ENCODE results near the gene REEP3. TPM values are rescaled to one million over a fixed set of nuclear protein-coding genes. Genes with fewer than 3 reads are reported as not detected.
"Not testable (repeated sequence)": the region's sequence is repeated elsewhere in the genome, so short reads cannot be mapped to it uniquely, and the experiment has no call there.

The REEP3 gene, protein sequence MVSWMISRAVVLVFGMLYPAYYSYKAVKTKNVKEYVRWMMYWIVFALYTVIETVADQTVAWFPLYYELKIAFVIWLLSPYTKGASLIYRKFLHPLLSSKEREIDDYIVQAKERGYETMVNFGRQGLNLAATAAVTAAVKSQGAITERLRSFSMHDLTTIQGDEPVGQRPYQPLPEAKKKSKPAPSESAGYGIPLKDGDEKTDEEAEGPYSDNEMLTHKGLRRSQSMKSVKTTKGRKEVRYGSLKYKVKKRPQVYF
- total RNA-seq: 34.0 and 45.4 TPM in 2 replicates

DNA sequence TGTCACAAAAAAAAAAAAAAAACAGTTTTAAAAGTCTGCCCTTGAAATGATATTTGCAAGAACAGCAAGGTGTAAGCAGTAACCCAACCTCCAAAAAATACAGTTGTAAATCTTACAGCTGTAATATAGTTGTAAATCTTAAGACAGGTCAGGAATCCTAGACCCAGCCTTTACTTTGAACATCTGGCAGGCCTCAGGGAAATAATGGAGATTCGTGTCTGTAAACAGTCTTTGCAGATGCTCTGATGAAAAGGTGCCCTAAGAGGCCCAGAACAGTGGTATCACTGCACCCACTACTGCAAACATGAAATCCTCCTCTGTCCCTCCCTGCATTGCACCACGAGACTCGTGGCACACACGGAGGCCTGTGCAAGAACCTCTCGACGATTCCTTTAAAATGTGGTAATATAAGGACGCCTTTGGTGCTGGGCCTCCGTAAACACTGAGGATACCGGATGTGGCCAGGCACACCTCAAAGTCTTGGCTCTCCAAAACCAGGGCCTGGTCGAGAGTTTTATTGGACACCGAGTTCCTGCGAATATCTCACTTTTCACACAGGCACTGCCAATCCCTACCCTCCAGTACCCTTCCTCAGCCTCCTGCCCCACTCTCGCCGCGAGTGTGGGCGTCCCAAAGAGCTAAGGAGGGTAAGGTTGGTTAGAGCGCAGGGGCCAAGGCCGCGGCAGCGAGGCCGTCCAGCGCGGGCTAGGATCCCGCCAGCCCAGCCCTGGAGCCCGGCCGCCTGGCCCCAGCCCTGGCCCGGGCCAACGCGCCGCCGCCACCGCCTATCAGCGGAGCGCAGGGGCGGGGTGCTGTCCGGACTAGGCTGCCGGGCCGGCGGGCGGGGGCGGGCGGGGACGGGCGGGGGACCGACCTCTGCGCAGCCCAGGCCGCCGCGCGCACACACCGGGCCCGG lies at the start of gene REEP3:
Gene REEP3, plus strand, starts transcription at position 902 of the 916 bp plus-strand sequence. CDS start 145 bp downstream, outside the sequence.
- DNase-seq (ENCODE audit: low read depth in 2 of 2): peak; percentile 21 to 78

DNA sequence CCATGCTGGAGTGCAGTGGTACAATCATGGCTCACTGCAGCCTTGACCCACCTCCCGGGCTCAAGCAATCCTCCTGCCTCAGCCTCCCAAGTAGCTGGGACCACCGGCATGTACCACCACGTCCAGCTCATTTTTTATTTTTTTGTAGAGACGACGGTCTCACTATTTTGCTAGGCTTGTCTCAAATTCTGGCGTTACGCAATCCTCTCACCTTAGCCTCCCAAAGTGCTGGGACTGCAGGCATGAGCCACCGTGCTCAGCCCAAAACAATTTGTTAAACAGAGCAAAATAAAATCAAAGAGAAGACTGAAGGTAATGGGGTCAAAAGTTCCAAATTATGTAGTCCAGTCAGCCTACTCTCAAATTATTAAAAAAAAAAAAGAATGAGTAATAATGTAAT lies 46.7 kb upstream of the REEP3 start:
- DNase-seq (ENCODE audit: low read depth in 2 of 2): no peak

DNA sequence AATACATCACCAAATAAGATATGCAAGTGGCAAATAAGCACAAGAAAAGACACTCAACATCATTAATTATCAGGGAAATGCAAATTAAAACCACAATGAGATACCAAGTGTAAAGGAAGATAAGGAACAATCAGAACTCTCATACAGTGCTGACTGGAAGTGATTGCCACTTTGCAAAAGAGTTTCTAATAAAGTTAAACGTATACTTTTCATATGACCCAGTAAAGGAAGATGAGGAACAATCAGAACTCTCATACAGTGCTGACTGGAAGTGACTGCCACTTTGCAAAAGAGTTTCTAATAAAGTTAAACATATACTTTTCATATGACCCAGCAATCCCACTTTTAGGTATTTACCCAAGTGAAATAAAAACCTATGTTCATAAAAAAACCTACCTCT lies 43.3 kb upstream of the REEP3 start:
- no peak for DNase-seq (ENCODE audit: low read depth in 2 of 2)

DNA sequence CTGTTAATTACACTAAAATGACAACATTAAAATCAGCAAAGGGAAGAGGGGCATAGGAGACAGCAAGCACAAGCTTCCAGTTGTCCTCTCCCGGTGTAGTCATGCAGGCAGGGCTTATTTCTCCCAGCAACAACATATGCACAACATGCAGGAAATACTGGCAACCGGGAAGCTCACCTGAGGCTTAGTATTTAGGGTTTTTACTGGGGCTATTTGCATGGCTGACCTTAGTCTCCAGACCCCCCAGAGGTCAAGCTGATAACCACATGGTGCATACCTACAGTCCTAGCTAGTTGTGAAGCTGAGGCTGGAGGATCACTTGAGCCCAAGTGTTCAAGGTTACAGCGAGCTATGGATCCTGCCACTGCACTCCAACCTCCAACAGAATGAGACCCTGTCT lies 42.6 kb upstream of the REEP3 start:
- DNase-seq (ENCODE audit: low read depth in 2 of 2): no peak

DNA sequence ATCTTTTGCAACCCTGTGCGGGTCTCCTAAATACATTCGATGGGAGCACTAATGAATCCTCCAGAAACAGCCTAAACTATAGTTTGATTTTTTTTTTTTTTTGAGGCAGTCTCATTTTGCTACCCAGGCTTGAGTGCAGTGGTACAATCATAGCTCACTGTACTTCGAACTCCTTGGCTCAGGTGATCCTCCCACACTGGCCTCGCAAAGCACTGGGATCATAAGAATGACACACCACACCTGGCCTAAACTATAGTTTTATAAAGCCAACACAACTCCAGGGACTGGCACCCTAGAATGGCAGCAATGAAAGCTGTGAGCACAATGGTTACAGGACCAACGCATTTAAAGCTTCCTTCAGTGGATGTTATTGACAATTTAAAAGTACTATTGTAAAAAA lies 41.0 kb upstream of the REEP3 start:
- DNase-seq (ENCODE audit: low read depth in 2 of 2): no peak

DNA sequence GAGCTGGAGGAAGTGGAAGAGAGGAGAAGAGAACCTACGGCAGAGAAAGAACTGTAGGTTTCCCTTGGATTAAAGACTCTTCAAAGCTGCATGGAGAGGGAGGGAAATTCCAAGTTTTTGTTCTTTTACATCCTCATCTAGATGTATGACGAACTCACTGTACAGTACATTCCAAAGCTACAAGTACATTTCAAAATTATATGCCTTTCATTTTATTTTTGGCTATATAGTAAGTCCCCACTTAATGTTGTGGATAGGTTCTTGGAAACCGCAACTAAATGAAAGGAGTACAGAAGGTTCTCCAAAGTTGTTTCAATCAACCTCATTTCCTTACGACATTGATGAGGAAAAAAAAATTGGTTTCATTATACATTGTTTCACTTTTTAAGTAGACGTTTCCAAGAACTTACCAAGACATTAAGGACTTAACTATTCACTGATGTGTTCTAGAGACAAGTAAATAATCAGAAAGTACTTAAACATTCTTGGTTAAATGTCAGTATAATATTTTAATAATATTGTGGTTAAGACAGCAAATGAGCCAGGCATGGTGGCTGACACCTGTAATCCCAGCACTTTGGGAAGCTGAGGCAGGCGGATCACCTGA lies 39.3 kb upstream of the REEP3 start:
- no peak for DNase-seq (ENCODE audit: low read depth in 2 of 2)

DNA sequence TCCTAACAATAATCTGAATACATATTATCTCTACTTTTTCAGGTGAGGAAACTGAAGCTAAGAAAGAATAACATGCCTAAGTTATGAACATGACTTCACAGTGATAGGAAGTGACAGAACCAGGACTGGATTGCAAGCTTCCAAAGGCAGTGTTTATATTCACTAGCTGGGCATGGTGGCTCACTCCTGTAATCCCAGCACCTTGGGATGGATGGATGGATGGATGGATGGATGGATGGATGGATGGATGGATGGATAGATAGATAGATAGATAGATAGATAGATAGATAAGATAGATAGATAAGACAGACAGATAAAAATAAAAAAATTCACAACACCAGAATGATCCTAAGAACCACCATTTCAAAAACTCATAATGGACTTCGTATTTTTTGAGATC lies 37.2 kb upstream of the REEP3 start:
- DNase-seq (ENCODE audit: low read depth in 2 of 2): no peak

DNA sequence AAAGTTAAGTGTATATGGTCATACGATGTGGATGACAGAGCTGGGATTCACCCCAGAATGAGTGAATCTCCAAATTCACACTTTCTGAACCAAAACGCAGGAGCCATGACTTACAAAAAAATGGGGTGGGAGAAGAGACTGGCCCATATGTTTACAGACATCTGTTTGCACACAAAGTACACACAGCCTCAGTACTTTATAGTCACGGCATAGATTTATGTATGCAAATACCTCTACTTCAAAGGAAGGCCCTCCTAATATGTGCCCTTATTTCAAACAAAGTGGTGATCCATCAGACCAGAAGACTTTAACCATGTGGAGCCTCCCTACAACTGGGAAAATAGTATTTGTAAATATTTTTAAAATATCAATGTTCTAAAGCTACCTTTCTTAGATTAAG lies 33.2 kb upstream of the REEP3 start:
- DNase-seq (ENCODE audit: low read depth in 2 of 2): no peak

DNA sequence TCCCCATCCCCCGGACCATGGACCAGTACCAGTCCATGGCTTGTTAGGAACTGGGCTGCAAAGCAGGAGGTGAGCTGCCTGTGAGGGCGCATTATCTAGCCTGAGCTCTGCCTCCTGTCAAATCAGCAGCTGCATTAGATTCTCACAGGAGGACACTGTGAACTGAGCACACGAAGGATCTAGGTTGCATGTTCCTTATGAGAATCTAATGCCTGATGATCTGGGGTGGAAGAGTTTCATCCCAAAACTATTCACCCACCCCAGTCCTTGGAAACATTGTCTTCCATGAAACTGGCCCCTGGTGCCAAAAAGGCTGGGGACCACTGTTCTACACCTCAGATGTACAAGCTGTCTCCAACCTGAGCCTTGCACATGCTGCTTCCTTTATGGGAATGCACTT lies 31.4 kb upstream of the REEP3 start:
- DNase-seq (ENCODE audit: low read depth in 2 of 2): no peak

DNA sequence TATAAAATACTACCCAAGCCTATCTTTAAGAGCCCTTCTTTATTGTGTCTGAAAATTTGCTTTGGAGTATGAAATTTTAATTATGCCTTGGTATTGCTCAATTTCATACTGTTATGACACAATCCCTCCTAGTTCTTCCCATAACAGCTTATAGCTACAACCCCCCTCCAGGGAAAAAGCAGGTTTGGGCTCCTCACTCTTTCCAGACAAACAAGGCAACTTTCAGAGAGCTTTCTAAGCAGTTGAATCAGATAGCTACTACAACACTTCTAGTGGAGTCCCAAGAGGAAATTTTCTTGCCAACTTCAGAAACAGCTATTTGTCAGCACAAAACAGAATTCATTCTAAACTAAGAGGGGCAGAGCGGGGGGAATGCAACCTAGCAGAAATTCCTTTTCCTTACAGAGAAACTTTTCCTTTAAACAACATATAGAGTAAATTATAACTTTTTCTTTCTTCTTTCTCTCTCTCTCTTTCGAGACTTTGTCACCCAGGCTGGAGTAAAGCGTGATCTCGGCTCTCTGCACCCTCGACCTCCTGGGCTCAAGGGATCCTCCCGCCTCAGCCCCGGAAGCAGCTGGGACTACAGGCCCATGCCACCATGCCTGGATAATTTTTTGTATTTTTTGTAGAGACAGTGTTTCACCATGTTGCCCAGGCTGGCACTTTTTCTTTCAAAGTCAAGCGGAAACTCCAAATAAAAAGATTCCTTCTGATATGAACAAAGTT lies 29.4 kb upstream of the REEP3 start:
- DNase-seq (ENCODE audit: low read depth in 2 of 2): no peak

DNA sequence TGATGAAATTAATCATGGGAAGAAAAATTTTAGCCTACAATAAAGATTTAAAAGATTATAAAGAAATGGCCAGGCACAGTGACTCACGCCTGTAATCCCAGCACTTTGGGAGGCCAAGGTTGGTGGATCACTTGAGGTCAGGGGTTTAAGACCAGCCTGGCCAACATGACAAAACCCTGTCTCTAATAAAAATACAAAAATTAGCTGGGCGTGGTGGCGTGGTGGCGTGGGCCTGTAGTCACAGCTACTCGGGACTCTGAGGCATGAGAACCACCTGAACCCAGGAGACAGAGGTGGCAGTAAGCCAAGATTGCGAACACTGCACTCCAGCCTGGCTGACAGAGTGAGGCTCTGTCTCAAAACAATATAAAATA lies 28.9 kb upstream of the REEP3 start:
- not testable (repeated sequence) for DNase-seq (ENCODE audit: low read depth in 2 of 2)

DNA sequence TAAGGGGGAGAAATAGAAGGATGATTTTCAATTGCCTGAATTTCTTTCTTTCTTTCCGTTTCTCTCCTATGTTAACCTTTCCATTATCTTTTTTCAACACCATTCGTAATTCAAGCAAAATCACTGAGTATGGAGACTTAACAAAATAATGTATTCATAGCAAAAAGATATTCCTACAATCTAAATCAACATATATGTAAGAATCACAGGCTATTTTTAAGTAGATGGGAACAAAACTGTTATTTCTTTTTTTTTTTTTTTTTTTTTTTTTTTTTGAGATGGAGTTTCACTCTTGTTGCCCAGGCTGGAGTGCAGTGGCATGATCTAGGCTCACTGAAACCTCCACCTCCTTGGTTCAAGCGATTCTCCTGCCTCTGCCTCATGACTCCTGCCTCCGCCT lies 28.2 kb upstream of the REEP3 start:
- DNase-seq (ENCODE audit: low read depth in 2 of 2): no peak

DNA sequence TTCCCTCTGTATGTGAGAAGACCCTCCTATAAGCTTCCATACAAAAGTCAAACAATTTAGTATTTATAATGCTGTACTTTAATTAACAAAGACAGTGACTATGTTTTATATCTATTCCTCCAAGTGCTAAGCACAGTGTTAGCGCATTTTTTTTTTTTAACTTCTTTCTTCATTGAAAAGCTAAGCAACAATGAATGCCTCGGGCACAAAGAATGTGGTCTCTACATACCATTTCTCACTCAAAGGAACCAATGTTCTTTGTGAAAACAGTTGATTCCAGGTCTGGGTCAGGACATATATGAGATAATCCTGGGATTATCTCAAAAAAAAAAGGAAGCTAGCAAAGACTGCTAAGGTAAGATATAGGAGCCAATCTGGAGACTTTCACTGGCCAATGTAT lies 26.2 kb upstream of the REEP3 start:
- DNase-seq (ENCODE audit: low read depth in 2 of 2): no peak

DNA sequence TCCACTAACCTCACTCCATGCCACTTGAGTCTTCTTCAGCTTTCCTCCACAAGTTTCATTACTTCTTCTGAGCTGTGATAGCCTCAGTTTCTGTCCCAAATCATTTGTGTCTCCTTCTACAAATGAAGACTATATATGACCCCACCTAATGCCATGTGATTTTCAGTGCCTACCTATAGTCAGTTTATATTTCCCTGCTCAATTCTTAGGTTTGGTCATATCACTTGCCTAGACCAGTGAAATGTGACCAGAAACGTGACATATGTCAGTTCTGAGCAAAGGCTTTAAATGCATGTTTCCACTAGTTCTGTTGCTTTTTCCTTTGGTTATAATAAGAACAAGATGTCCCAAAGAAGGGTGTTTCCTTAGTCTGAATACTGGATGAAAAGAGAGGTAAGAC lies 24.6 kb upstream of the REEP3 start:
- DNase-seq (ENCODE audit: low read depth in 2 of 2): no peak

DNA sequence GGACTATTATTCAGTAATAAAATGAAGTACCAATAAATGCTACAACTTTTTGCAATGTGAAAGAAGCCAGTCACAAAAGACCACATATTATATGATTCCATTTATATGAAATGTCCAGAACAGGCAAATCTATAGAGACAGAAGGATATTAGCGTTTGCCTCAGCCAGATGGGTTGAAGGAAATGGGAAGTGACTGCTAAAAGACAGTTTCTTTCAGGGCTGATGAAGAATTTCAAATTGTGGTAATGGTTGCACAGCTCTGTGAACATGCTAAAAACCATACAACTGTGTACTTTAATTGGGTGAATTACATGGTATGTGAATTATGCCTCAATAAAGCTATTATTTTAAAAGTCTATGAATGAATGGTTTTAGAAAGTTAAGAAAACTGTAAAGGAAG lies 23.9 kb upstream of the REEP3 start:
- no peak for DNase-seq (ENCODE audit: low read depth in 2 of 2)

DNA sequence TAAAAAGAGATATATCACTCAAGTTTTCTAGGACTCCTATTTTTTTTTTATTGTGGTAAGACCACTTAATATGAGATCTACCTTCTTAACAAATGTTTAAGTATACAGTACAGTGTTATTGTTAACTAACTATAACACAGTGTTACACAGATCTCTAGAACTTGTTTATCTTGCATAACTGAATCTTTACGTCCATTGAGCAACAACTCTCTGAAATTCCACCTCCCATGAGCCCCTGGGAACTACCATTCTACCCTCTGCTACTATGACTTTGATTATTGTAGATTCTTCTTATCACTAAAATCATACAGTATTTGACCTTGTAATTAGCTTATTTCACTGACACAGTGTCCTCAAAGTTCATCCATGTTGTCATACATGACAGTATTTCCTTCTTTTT lies 22.5 kb upstream of the REEP3 start:
- no peak for DNase-seq (ENCODE audit: low read depth in 2 of 2)

DNA sequence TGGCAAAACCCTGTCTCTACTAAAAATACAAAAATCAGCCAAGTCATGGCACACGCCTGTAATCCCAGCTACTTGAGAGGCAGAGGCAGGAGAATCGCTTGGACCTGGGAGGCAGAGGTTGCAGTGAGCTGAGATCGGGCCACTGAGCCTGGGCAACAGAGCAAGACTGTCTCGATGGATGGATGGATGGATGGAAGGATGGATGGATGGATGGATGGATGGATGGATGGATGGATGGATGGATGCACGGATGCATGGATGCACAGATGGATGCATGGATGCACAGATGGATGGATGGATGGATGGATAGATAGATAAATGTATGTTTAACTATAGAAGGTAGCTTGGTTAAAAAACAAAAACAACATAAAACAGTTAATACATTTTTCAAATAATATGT lies 20.6 kb upstream of the REEP3 start:
- DNase-seq (ENCODE audit: low read depth in 2 of 2): not testable (repeated sequence)

DNA sequence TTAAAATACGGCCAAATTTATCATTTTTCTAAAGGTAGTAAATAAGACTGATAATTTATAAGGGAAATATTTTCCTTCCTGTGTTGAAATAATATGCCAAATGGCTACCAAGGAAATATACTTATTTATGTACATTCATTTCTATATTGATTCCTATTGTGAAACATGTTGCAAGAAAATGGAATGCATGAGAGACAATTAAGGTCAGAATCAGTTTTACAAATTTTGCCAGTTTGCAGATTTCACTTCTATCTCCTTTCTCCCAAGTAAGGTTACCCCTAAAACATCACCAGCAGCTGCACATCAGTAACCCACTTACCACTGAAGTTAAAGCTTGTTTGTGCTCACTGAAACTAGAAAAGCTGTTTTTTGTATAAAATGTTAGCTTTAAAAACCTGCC lies 19.2 kb upstream of the REEP3 start:
- no peak for DNase-seq (ENCODE audit: low read depth in 2 of 2)

DNA sequence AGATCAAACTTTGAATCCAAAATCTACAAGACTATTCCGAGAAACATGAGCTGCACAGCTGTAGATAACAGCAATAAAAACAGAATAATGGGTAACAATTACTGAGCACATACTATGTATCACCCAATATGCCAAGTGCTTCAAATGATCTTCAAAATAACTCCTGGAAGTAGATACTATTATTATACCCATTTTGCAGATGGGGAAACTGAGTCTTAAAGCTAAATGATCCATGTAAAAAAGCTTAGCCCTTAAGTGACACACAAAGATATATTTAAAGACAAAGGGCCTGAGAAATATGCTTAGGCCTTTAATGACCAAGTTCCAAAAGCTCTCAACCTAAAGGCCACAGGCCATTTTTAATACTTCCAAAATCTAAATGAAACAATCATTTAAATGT lies 18.4 kb upstream of the REEP3 start:
- DNase-seq (ENCODE audit: low read depth in 2 of 2): no peak

DNA sequence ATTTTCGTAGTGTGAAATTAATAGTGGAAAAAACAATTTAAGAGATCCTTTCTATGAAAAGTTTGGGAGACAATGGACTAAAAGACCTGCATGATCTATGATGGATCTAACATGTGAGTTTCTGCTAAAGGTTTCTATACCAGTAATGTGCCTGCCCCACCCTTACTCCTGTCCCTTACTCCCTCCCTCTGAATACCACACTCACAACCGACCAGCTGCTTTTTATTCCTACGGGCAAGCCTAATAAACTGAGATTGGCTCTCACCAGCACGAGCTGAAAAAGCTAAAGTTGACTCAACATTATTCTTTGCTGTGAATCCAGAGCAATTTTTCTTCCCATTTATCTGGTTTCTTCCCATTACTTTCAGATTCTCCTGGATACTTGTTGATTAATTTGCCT lies 17.8 kb upstream of the REEP3 start:
- no peak for DNase-seq (ENCODE audit: low read depth in 2 of 2)

DNA sequence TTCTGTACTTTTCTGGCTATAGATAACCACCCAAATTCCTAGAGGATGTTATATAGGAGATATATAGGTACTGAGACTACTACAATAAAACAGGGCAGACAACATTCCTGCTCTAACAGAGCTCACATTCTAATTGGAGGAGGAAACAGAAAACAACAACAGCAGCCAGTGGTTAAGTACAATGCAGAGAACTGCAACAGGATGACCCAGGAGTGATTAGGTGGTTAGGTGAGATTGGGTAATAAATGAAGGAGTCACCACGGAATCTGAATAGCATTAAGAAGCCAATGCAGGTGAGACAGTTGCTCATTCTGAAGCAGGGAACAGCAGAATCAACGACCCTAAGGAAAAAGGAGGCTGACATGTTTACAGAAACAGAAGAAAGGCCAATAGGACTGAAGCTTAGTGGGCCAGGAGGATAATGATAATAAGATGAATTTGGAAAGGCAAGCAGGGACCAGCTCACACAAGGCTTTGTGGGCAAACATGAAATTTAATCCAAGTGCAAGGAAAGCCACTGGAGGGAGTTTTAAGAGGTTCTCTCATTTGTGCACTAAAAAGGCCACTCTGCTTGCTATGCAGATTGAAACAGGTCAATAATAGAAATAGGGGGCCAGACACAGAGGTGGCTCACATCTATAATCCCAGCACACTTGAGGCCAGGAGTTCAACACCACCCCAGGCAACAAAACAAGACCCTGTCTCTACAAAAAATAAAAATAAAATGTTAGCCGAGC lies 16.9 kb upstream of the REEP3 start:
- DNase-seq (ENCODE audit: low read depth in 2 of 2): no peak

Measured in dermis microvascular lymphatic vessel endothelial cell (primary cell).